Stimulated activated naive CD8-positive, alpha-beta T cell treated with anti-CD3 and anti-CD28 coated beads, Interleukin-15, Interleukin-2, amounts not matched to agents 100 ng/mL and 50 ng/mL, for 24 hours (primary cell): ENCODE data around the gene ITGB1BP1.
"Not testable (repeated sequence)": the region's sequence is repeated elsewhere in the genome, so short reads cannot be mapped to it uniquely, and the experiment has no call there.

Source experiments
- H3K27ac Mint-ChIP-seq: one replicate; pipeline ENCODE4 v1.8.0; 2021; ENCODE audit warnings: mild to moderate bottlenecking, mixed read lengths
- H3K27me3 Mint-ChIP-seq: one replicate; pipeline ENCODE4 v1.8.0; 2021; ENCODE audit warnings: mixed read lengths
- H3K36me3 Mint-ChIP-seq: one replicate; pipeline ENCODE4 v1.8.0; 2021; ENCODE audit warnings: low read depth, mixed read lengths
- H3K4me1 Mint-ChIP-seq: one replicate; pipeline ENCODE4 v1.8.0; 2021; ENCODE audit warnings: low read depth, mixed read lengths
- H3K4me3 Mint-ChIP-seq: one replicate; pipeline ENCODE4 v1.8.0; 2021; ENCODE audit warnings: mild to moderate bottlenecking, mixed read lengths
- H3K9me3 Mint-ChIP-seq: one replicate; pipeline ENCODE4 v1.8.0; 2021; ENCODE audit warnings: mixed read lengths

The ITGB1BP1 gene

DNA sequence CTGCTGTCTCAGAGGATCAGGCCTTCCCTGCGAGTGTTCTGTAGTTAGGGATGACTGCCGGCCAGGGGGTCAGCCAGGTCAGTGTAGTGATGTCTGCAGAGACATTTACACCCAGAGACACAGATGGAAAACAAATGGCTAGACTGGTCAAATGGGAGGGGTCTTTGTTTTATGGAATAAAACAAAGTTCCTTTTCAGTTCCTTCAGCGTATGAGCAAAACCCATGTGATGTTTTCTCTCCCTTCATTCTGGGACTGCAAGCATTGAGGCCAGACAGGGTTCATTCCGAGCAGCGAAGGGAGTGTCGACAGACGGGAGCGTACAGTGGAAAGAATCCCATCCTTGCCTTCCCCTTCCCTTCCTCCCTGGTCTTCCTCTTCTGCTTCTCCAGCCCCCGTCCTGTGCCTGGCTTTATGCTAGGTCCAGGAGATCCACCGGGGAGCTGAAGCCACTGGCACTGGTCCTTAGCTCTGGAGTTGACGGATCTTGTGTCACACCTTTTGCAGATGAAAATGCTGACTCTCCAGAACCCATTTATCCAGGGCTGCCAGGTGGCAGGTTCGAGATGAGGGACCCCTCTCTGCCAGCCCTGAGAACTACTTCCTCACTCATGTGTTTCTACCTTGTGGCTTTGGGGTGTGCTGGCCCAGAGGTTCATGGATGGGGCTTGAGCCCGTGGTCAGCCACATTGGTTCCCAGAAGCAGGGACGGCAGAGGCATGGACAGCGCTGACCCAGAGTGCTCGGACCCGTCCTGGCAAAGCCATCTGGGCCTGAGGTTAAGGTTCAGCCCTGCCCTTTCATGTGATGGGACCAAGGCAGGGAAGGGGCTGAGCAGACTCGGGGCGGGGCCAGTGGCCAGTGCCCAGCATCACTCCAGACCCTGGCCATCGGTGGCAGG, 24.2 kb downstream of the ITGB1BP1 start:
- Mint-ChIP-seq H3K4me1 (no peaks in the 10 kb centered on the region), H3K4me3 (no peak overlapping the region), H3K36me3 (no peaks in the 10 kb centered on the region), H3K9me3 (no peaks in the 10 kb centered on the region), H3K27me3 (no peaks in the 10 kb centered on the region), H3K27ac (no peak overlapping the region)

DNA sequence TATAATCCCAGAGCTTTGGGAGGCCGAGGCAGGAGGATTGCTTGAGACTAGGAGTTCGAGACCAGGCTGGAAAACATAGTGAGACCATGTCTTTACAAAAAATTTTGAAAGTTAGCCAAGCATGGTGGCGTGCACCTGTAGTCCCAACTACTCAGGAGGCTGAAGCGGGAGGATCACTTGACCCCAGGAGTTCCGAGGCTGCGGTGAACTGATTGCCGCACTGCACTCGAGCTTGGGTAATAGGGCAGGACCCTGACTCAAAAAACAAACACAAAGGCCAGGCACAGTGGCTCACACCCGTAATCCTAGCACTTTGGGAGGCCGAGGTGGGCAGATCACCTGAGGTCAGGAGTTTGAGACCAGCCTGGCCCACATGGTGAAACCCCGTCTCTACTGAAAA, 25.1 kb downstream of the ITGB1BP1 start:
- not testable (repeated sequence) for H3K27me3 Mint-ChIP-seq

DNA sequence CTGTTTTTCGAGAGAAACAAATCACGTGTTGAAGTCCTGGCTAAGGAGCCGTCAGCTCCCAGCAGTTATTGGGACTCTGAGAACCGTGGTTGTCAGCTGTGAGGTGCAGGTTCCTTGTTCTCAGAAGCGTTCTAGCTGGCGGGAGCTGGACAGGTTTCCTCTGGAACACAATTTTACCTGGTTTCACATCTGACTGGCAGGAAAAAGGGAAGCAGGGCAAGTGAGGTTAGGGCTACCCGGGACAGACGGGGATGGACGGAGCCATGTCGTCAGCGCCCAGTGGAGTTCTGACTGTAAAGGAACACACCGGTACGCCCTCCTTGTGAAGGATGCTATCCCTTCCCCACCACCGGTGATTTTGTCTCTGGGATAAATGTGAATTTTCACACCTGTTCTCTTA, 26.1 kb downstream of the ITGB1BP1 start:
- Mint-ChIP-seq H3K27ac (no peak overlapping the region), H3K27me3 (no peaks in the 10 kb centered on the region), H3K9me3 (no peaks in the 10 kb centered on the region), H3K4me1 (no peaks in the 10 kb centered on the region), H3K4me3 (no peak overlapping the region), H3K36me3 (no peaks in the 10 kb centered on the region)

More for the DNA sequence above, 25.1 kb downstream of the ITGB1BP1 start:
- H3K9me3 Mint-ChIP-seq, H3K27ac Mint-ChIP-seq, H3K4me1 Mint-ChIP-seq, H3K36me3 Mint-ChIP-seq, H3K4me3 Mint-ChIP-seq: not testable (repeated sequence)

DNA sequence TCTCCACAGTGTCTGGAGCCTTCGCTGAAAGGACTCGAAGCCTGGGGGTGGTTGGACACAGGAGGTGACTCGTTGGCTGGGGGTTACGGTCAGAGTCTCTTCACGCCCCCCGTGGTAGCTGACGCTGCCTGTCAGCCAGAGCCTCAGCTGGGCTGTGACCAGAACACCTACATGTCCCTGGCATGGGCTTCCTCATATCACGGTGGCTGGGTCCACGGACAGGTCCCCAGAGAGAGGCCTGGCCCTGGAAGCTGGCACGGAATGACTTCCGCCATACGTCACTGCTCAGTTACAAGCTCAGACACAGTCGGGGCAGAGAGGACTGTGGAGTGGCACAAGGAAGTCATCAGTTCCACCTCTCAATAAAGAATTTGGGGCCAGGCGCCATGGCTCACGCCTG, 28.5 kb downstream of the ITGB1BP1 start:
- no peaks in the 10 kb centered on the region for H3K36me3 Mint-ChIP-seq
- H3K4me3 Mint-ChIP-seq: no peak overlapping the region
- H3K27ac Mint-ChIP-seq: no peak overlapping the region
- no peaks in the 10 kb centered on the region for H3K27me3 Mint-ChIP-seq
- H3K9me3 Mint-ChIP-seq: no peaks in the 10 kb centered on the region
- H3K4me1 Mint-ChIP-seq: no peaks in the 10 kb centered on the region

DNA sequence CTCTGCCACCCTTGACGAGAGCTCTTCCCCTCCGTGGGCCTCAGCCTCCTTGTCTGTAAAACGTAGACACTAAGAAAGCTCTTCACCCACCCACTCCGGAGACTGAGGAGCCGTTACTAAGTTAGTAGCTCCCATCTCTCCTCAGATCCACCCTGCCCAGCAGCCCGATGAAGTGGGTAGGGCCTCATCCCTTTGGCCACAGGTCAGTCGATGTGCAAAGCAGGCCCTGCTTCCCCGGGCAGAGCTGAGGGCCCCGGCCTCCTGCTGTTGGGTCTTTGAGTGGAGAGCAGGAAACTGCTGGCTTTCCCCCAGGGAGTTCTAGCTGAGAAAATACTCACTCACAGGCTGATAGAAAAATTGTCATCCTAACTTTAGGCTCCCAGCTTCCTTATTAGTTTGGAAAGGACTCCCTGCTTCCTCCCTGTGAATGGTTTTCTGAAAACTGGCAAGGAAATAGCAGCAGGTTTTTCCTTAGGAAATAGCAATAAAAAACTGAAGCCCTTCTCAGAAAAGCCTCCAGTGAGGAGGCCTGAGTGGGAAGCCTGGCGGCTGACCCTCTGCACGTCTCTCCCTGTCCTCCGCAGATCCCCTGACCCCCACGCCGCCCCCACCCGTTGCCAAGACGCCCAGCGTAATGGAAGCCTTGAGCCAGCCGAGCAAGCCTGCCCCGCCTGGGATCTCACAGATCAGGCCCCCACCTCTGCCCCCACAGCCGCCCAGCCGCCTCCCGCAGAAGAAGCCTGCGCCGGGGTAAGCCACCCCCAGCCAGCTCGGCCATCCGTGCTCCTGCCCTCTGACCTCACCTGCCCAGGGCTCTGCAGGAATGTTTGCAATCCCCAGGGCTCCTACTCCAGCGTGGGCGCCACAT, 30.2 kb downstream of the ITGB1BP1 start:
- H3K4me3 Mint-ChIP-seq: no peak overlapping the region
- H3K9me3 Mint-ChIP-seq: no peaks in the 10 kb centered on the region
- no peaks in the 10 kb centered on the region for H3K36me3 Mint-ChIP-seq
- H3K27me3 Mint-ChIP-seq: no peaks in the 10 kb centered on the region
- no peaks in the 10 kb centered on the region for H3K4me1 Mint-ChIP-seq
- H3K27ac Mint-ChIP-seq: no peak overlapping the region

DNA sequence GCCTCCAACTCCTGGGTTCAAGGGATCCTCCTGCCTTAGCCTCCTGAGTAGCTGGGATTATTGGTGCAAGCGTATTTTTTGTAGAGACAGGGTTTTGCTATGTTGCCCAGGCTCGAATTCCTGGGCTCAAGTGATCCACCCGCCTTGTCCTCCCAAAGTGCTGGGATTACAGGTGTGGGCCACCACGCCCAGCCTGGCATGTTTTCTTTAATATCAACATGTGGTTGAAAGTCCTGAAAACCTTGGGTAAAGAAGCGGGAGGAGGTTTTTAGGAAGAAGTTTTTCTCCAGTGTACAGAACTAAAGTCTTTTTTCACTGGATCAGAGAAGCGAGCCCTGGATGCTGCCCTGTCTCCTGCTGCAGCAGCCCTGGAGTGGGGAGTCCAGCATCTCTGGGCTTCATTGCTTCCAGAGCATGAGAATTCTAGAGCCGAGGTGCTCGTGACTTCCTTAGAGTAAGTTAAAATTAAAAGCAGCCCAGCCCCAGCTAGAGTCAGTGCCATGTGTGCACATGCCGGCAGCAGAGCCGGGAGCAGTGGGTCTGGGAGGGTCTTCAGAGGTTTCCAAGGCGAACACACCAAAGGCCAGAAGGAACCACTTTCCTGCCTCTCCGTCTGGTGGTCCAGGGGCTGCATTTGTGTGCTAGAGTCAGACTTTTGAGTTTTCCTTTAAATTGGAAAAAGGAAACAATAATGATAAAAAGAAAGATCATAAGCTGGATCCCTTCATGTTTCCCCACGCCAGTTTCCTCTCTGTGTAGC, 31.2 kb downstream of the ITGB1BP1 start:
- no peak overlapping the region for H3K27ac Mint-ChIP-seq
- no peaks in the 10 kb centered on the region for H3K27me3 Mint-ChIP-seq
- no peaks in the 10 kb centered on the region for H3K36me3 Mint-ChIP-seq
- H3K4me1 Mint-ChIP-seq: no peaks in the 10 kb centered on the region
- H3K4me3 Mint-ChIP-seq: no peak overlapping the region
- no peaks in the 10 kb centered on the region for H3K9me3 Mint-ChIP-seq

DNA sequence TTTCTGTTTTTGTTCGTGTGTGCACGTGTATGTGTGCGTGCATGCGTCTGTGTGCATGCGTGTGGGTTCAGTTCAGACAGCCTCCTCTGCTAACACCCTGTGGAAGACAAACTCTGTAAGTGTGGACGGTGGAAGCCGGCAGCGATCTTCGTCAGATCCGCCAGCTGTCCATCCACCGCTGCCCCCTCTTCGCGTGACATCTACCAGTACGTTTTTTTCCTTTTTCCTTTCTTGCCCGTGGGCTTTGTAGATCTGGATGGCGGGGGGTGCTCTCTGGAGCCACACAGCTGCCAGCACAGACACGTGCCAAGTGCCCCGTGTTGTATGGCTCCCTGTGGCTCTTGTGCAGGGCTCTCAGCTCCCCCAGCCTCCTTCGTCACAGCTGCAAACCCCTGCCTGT, 32.3 kb downstream of the ITGB1BP1 start:
- Mint-ChIP-seq H3K36me3 (no peaks in the 10 kb centered on the region), H3K4me3 (no peak overlapping the region), H3K27me3 (no peaks in the 10 kb centered on the region), H3K9me3 (no peaks in the 10 kb centered on the region), H3K27ac (no peak overlapping the region), H3K4me1 (no peaks in the 10 kb centered on the region)

DNA sequence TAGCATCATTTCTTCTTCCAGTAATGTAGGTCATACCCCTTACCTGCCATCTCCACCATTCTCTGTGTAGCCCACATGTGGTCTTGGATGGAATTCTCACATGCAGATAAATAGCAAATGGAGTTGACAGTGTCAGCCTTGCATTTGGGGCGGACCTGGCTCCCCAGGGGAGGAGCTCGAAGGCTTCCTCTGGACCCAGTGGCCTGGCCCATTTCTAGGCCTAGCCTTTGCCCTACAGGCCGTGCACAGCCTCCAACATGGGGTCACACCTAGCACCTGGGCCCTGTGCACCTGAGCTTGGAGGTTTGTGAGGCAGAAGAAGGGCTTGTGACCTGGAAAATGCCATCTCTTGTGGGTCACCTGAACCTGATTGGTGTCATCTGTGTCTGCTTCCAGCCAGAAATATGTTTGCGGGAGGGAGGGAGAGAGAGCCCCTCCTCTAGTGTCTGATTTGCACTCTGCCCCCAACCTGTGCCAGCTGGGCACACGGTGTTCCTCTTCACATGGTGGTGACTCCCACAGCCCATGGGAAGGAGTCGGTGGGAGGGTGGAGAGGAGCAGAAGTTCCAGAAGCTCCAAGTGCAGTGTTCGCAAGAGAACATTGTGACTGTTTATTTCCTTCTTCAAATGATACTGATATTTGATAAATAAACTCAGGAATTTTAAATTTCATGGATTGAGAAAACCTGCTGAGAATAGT, 33.0 kb downstream of the ITGB1BP1 start:
- Mint-ChIP-seq H3K4me1 (no peaks in the 10 kb centered on the region), H3K27ac (no peak overlapping the region), H3K27me3 (no peaks in the 10 kb centered on the region), H3K4me3 (no peak overlapping the region), H3K36me3 (no peaks in the 10 kb centered on the region), H3K9me3 (no peaks in the 10 kb centered on the region)

DNA sequence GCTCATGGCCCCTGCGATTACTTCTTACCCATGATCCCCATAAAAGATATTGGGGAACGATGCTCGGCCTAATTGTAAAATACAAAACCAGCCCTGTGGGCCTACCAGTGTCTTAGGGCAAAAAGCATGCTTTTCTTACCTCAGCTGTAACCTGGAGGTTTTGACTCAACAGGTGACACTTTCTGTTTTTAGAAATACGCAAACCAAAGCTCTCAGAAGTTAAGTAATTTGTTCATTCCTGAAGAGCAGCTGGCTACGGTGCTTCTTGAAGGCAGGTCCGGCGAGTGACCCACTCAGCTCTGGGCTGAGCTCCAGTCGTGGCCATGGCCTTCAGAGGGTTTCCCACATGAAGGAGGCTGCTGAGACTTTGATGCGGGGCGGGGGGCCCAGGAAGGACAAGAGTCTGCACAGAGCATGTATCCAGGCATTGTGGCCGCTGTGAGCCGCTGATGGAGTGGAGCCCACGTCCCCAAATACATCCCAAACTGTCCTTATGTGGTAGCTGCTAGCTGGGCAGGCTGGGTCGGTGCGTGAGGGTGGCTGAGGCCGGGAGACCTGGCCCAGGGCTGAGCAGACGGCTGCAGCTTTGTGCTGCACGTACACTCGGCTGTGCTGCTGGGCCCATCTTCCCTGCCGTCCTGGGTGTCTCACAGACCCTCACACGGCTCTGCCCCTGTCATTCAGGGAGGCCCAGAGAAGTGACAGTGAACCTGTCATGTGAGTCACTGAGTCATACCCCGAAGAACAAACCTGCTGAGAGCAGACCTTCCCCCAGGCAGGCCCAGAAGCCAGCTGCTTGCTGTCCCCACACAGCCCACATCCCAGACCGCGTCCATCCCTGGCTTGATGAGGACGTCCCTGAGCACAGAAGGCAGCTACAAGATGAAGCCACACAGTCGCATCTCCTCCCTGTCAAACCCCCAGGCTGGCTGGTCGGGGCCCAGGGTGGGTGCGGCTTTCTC, 34.1 kb downstream of the ITGB1BP1 start:
- Mint-ChIP-seq H3K4me1 (no peaks in the 10 kb centered on the region), H3K27ac (no peak overlapping the region), H3K27me3 (no peaks in the 10 kb centered on the region), H3K36me3 (no peaks in the 10 kb centered on the region), H3K9me3 (no peaks in the 10 kb centered on the region), H3K4me3 (no peak overlapping the region)

DNA sequence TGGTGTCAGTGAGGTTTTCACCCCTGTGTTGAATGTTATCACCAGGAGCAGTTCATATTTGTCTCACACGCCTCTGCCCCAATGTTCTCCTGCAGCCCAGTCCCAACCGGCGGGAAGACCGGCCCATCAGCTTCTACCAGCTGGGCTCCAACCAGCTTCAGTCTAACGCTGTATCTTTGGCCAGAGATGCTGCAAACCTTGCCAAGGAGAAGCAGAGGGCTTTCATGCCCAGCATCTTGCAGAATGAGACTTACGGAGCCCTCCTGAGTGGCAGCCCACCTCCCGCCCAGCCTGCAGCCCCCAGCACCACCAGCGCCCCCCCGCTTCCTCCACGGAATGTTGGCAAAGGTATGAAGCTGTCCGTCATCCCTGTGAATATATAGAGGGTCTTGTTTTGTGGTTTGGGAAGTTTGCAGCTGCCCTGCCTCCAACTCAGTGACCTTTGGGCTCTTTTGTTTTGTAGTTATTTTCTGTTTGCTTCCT, 35.1 kb downstream of the ITGB1BP1 start:
- no peaks in the 10 kb centered on the region for H3K36me3 Mint-ChIP-seq
- H3K27ac Mint-ChIP-seq: no peak overlapping the region
- no peak overlapping the region for H3K4me3 Mint-ChIP-seq

DNA sequence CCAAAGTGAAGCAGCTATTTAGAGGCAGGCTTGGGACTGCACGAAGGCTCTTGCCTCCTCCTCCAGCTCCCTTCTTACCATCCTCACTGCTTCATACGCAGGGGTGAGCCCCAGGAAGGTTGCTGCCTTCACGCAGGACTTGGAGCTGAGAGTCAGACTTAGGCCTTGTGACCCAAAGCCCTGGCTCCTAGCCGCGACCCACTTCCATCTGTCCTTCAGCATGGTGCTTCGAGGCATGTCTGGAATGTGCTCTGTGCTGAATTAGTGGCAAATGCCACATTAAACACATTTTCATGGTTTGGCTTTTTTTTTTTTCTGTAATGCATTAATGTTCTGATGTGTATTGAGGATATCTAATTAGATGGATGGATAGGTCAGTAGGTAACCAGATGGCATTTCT, 37.5 kb downstream of the ITGB1BP1 start:
- Mint-ChIP-seq H3K4me3 (no peak overlapping the region), H3K36me3 (no peaks in the 10 kb centered on the region), H3K27ac (no peak overlapping the region), H3K4me1 (no peaks in the 10 kb centered on the region), H3K9me3 (no peaks in the 10 kb centered on the region), H3K27me3 (no peaks in the 10 kb centered on the region)

More for the DNA sequence above, 35.1 kb downstream of the ITGB1BP1 start:
- no peaks in the 10 kb centered on the region for H3K4me1 Mint-ChIP-seq
- H3K9me3 Mint-ChIP-seq: no peaks in the 10 kb centered on the region
- no peaks in the 10 kb centered on the region for H3K27me3 Mint-ChIP-seq

DNA sequence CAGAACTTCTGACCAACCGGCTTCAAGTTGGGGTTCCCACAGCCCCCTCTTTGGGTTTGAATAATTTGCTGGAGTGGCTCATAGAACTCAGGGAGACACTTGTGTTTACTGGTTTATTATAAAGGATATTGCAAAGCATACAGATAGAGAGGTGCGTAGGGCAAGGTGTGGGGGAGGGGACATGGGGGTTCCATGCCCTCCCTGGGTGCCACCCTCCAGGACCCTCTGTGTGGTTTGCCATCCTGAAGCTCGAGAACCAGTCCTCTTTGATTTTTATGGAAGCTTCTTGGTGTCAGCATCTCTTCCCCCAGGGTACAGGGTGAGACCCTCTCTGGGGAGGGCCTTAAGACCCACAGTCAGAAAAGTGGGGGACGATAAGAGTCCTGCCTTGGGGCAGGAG, 38.8 kb downstream of the ITGB1BP1 start:
- Mint-ChIP-seq H3K27ac (no peak overlapping the region), H3K27me3 (no peaks in the 10 kb centered on the region), H3K4me3 (no peak overlapping the region), H3K36me3 (no peaks in the 10 kb centered on the region), H3K4me1 (no peaks in the 10 kb centered on the region), H3K9me3 (no peaks in the 10 kb centered on the region)

DNA sequence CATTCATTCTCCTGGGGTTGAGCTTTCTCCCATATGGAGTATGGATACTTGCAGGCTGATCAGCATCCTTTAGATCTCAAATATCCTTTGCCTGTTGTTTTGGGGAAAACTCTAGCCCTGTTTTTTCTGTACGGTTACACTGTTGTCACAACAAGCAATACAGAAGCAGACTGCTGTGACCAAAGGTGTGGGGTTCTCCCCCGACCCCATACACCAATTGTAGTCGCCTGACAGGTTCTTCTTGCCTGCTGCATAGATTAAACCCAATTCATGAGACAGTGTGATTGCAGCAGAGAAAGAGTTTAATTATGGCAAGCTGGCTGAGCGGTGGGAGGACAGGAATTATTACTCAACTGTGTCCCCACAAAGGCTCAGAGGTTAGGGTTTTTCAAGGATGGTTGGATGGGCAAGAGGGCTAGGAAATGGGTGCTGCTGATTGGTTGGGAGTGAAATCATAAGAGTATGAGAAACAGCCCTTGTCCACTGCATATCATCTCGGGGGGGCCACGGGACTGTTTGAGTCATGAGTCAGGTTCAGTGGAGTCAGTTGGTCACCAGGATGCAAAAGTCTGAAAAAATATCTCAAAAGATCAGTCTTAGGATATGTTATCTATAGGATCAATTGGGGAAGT, 40.6 kb downstream of the ITGB1BP1 start:
- Mint-ChIP-seq H3K4me3 (no peak overlapping the region), H3K4me1 (no peaks in the 10 kb centered on the region), H3K27me3 (no peaks in the 10 kb centered on the region), H3K36me3 (no peaks in the 10 kb centered on the region), H3K9me3 (no peaks in the 10 kb centered on the region), H3K27ac (no peak overlapping the region)
